SKM-1 treated with dmso at 0.1 percent for 144 hours (cell line): ENCODE results near the gene HMX3.

Source experiments
- DNase-seq: peaks from one replicate; lab custom pipeline; 2025; ENCODE audit not compliant: unreplicated experiment; lab: John Stamatoyannopoulos, UW

HMX3 gene

DNA sequence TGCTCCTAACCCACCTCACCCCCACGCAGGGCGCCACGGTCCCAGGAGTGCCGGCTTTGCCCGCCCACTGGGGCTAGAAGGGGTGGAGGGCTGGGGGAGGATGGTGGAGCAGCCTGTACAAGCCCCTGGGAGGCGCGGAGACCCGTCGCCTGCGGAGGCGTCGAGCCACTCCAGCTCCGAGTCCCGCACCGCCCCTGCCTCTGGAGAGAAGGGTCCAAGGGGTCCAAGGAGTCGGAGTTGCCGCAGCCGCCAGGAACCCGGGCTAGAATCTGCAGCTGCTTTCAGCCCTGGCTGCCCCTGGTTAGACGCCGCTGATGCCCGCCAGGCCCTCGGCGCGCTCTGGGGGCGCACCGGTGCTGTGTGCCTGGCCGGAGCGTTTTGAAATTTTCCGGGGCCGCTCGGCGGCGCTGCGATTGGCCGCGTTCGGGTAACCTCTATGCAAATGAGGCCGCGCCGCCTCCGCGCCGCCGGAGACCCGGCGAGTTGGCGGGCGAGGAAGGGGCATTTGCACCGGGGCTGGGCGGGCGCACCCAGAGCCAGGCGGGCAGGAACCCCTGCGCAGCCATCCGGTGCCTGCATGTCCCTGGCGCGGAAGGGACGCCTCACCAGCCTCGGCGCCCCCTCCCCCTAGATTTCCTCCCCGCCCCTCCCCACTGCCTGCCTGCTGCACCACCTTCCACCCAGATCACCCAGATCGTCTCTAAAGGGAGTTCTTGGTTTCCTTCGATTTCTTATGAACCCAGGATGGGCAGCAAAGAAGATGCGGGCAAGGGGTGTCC is 12.1 kb downstream of the HMX3 start, which contains the start of gene HMX2:
Gene HMX2 (plus strand): TSS at position 502 of the 779 bp plus-strand sequence. CDS start 243 bp downstream, at position 745.
- DNase-seq, result no peak

DNA sequence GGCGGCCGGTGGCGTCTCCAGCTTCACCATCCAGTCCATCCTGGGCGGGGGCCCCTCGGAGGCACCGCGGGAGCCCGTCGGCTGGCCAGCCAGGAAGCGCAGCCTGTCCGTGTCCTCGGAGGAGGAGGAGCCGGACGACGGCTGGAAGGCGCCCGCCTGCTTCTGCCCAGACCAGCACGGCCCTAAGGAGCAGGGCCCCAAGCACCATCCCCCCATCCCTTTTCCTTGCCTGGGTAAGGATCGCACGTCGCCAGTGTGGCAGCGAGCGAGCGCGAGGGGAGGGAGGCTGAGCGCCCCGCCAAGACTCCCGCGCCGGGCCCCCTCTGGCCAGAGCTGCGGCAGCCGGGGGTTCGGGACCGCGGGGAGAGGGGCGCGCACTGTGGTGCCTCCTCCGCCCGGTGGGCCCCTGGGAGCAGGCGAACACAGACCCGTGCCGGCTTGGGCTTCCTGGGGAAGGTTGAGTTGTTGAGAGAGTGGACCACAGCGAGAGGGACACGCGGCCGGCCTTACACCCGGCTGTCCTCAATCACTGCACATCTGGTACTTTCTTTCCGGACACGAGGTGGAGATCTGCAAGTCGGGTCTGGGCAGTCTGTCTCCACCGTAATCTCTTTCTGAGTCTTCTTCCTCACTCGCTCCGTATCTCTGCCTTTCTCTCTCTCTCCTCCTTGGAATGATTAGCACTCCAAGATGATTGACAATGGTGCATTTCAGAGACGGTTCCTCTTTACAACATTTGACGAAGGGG is 12.8 kb downstream of the HMX3 start:
- no peak for DNase-seq

DNA sequence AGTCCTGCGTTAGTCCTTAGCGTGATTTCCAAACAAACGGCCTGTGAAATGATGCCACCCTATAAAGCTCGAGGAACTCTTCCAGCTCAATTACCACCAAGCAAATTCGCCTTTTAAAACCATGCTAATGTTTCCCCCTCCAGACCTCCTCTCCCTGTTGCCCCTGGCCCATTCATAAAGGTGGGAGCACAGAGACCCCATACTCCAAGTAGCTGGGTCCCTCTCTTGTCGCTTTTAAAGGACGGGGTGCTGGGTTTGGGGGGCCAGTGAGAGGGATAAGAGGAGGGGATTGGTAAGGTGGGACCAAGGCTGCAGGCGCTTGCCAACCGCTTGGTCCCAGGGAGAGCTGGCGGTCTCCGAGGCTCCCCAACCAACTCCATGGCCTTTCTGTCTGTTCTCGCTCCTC is 13.4 kb downstream of the HMX3 start:
- DNase-seq, result no peak

DNA sequence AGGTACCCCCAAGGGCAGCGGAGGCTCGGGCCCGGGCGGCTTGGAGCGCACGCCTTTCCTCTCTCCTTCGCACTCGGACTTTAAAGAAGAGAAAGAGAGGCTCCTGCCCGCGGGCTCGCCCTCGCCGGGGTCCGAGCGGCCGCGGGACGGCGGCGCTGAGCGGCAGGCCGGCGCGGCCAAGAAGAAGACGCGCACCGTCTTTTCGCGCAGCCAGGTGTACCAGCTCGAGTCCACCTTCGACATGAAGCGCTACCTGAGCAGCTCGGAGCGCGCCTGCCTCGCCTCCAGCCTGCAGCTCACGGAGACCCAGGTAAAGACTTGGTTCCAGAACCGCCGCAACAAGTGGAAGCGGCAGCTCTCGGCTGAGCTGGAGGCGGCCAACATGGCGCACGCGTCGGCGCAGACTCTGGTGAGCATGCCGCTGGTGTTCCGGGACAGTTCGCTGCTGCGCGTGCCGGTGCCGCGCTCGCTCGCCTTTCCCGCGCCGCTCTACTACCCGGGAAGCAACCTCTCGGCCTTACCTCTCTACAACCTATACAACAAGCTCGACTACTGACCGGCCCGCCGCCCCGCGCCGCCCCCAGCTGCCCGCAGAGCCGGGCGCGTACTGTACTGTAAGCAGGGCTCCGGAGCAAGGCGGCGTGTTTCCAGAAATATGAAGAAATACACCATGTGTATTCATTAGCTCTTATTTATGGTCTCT is 13.9 kb downstream of the HMX3 start:
- DNase-seq, result no peak

DNA sequence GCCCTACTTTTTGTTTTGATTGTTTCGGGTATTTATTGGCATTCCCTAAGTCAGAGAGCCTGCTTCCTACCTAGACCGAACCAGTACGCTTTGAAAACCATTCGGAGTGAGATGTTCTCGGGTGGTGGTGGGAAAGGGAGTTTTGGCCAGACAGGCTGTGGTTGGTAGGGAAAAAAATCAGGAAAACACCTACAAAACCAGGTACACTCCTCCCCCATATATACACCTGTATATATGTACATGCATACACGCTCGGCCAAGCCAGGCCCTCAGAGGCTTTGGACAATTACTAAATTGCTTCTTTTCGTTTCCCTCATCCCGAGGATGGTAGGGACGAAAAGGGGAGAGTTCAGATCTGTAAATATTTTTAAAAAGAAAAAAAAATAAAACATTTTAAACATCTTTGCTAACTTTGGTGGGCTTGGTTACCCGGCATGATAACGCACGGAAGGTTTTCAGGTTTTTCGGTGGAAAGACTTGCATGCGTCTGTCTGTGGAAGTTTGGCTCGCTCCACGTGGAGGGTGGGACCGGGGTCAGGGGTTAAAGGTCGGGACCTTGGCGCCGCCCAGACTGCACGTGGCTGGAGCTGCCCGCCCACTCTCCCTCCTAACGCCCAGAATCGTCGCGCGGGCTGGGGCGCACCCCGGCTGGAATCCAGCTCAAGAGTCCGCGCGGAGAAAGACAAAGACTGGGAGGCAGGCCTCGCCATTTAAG is 14.7 kb downstream of the HMX3 start:
- DNase-seq, result no peak

DNA sequence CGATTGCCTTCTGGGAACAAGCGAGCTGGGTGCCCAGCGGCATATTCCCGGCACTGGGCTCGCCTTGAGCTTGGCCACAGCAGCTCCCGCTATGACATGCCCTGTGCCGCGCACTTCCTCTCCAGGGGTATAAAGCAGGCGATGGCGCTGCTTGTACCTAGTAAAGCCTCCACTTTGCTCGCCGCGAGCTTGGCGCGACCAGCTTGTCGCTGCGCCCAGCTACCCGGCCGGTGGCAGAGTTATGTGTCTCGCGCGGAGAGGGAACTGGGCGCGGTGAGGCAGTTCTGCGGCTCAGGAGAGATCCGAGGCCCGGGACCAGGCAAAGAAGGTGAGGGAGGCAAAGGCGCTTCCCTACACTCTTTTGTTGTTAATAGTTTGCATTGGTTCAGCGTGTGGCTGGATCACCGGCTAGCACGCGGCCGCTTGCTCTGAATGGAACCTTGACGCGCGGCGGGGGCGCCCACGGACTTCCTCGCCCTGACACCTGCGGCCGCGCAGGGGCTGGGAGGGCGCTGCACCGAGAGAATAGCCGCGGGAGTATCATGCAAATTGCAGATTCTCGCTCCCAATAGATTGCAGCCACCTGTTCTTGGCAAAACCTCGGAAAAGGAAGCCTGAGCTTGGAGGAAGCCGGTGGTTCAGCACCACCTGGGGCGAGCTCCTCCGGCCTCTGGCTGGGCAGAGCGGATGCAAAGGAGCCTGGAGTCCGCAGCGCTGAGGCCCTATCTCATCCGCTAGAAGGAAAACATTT is 15.4 kb downstream of the HMX3 start:
- DNase-seq, result no peak

DNA sequence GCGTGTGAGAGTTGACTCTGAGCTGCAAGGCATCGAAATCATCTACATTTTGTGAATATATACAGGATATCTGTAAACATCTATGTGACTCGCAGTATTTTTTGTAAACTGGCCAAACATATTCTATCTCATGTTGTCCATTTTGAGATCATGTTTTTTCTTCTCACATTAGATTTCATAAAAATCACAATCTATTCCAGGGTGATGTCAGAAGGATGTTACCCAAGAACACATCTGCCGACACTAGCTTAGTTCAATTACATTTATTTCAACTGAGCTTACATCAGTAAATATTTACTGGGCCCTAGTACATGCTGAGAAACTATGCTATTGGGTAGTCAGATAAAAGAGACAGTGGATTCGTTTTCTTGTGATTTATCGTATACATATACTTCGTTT is 16.0 kb downstream of the HMX3 start:
- no peak for DNase-seq

DNA sequence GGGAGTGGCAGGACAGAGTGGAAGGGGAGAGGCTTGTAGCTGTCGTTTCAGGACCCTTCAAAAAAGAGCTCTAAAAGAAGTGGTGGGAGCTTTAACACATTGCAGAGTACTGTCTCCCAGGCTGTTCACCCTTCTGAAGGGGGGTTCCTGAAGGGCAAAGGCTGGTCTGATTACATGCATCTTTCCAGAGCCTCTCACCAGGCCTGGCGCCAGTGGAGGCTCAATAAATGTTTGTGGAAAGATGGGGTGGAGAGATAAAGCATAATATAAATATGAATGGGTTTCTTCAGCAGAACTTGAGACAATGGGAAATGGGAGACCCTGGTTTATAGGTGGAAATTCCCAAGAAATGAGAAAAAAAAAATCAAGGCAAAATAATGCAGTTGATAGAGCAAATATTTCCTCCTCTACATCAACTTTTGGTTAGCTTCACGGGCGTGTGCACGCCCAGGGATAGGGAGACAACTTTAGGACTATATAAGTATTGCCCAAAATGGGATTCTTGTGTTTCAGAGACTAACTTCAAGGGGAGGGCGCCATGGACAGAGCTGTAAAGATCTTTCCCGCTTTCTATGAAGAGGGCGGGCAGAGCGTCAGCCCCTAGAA is 17.8 kb downstream of the HMX3 start:
- DNase-seq, result no peak

DNA sequence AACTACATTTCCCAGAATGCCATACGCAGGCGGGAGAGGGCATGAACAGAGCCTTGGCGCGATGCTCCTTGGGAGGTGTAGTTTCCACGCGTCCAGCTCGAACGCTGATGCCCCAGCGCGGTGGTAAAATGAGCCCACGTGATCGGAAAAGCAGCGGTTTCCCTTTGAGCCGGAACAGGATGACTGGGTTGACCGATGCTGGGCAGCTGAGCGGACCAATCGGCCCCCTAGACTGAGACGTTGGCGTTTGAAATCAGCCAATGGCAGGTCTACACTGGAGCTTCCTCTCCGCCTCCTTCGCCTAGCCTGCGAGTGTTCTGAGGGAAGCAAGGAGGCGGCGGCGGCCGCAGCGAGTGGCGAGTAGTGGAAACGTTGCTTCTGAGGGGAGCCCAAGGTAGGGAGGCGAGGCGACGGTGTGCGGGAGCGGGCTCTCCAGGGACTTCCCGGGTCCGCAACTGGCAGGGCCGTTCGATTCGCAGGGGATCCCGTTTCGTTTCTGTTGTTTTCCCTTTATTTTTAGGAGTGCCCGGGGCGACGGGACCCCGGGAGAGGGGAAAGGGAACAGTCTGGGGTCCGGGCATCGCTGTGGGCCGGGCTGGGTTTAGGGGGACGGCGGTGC is 18.4 kb downstream of the HMX3 start, which contains the start of gene BUB3:
Gene BUB3 (plus strand): TSS at position 311 of the 619 bp plus-strand sequence. CDS start 516 bp downstream, outside the sequence.
- peak; percentile 98 for DNase-seq

DNA sequence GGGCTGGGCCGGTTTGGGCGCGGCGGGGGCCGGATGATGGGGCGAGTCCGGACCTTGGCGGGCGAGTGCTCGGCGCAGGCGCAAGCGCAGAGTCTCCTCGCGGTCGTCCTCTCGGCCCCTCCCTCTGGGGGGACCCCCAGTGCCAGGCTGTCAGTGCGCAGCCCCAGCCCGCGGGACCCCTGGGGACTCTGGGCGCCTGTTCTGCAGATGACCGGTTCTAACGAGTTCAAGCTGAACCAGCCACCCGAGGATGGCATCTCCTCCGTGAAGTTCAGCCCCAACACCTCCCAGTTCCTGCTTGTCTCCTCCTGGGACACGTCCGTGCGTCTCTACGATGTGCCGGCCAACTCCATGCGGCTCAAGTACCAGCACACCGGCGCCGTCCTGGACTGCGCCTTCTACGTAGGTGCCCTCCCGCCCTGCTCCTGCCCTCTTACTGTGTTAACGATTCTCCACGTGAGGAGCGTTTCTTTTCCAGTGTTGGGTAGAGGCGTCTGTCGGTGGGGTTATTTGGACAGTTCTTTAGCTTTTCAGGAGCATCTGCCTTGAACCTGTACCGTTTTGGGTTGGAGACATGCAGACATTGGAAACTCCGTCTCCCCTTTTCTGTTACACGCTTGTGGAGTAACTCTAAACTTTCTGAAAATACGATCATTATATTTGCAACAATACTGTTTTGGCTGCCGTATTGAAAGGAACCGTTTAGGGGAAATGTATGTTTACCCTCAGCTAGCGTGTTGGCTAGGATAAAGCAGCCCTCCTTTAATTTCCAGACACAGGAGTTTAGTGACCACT is 19.1 kb downstream of the HMX3 start:
- peak; percentile 23 for DNase-seq

DNA sequence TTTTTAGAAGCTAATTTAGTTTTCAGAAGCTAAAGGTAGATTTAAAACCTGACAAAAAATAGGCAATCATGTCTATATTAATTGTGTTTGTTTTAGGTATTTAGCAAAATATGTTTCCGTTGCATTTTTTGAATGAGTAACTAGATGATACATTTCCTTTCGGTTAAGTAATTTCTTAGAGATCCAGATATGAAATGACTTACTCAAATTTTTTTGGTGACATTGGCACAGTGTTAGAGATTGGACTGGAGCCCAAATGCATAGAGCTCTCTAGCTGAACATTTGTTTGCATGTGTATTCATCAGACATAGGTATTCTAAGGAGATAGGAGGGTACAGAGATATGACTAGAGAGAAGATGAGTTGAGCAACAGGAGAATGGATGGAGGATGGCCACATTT is 20.3 kb downstream of the HMX3 start:
- no peak for DNase-seq

DNA sequence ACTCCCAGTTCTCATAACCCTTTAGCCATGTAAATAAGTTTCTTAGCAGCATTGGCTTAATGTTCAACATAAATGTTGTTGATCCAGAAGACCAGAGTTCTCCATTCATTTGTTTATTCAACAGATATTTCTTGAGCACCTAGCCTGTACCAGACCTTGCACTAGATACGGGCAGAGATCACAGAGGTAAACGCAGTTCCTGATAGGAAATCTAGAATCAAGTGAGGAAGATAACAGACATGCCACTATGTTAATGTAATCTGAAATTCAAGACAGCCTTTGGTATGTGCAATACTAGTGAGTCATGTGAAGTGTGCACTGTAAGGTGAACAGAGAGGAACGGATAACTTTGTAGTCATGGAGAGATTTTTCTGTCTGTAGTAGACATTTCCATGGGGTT is 21.4 kb downstream of the HMX3 start:
- DNase-seq, result no peak

DNA sequence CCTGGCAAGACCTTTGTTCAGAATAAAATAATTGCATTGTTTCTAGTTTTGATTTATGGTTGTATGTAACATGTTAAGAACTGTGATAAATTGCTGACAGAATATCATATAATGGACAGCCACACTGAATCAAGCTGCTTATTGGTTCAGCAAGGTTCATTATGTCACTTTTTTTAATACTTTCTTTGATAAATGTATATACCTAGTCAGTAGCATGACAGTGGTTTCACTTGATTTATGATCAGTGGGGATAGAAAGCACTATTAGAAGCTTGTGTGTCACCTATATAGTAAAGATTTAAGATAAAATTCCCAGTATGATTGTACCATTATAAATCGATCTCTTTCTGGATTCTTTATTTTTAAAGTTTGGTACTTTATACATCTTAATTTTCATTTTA is 22.9 kb downstream of the HMX3 start:
- DNase-seq, result no peak

DNA sequence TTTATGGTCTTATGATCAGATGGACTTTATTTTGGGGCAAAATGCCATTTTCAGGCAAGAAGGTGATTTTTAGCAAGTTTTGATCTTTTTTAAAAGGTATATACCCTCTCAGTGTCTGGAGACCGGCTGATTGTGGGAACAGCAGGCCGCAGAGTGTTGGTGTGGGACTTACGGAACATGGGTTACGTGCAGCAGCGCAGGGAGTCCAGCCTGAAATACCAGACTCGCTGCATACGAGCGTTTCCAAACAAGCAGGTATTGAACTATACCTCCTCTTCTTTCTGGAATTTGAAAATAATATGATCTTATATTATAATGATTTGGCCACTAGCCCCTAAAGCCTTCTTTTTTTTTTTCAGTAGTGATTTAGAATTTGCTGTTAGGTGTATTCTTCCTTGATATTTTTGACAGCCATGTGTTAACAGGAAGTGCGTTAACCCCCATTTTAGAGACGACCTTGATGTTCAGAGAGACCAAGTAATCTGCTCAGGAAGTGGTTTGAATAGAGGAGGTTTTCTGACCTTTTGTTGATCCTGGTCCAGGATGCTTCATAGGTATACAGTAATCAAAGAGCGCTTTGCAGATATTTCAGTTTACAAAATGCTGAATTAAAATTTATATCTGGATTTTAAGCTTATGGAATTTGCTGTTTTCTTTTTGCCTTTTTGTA is 24.7 kb downstream of the HMX3 start:
- DNase-seq, result no peak

DNA sequence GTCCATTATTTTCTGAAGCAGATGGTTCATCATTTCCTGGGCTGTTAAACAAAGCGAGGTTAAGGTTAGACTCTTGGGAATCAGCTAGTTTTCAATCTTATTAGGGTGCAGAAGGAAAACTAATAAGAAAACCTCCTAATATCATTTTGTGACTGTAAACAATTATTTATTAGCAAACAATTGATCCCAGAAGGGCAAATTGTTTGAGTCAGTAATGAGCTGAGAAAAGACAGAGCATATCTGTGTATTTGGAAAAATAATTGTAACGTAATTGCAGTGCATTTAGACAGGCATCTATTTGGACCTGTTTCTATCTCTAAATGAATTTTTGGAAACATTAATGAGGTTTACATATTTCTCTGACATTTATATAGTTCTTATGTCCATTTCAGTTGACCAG is 28.5 kb downstream of the HMX3 start:
- DNase-seq, result no peak

DNA sequence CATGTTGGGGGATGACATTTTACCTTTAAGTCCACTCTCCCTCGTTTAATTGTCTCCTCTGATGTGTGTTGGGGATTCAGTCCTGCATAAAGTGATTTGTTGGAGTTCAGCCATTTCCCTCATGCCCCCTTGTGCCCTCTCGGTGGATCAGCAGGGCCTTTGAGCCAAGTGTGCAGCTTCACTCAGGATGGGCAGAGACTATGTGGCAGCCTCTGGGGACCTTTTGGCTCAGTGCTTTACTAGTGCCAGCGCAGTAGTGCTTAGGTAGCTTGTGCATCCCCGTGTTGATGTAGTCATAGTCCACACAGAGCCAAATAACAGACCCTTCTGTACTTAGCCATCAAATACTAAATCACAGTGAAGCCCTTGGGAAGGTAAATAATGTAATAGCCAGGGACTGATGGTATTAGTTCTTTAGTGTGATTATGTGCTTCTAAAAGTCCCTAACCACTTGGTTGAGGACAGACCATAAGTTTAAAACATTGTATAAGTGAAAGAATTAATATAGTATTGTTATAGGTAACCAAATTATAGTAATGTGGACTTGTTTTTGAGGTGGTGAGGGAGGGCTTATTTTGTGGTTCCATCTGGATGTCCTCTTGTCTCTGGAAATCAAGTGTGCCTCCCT is 29.8 kb downstream of the HMX3 start:
- no peak for DNase-seq

DNA sequence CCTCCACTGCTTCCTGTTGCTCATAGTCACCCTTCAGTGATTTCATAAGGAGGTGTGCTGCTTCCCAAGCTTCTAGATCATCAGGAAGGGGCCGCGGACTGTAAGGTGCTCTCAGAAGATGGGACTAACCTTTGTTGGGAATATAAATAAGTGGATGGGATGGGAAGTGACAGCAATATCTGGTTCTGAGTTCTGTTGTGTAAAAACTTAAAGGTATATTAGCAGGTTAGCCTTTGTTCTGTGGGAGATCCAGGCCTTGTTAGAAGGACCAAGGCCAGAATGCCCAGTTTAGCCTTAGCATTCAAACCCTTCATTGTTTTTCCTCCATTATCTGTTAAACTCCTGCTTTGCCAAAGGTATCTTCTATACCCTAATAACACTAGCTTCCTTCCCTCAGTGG is 30.8 kb downstream of the HMX3 start:
- no peak for DNase-seq

DNA sequence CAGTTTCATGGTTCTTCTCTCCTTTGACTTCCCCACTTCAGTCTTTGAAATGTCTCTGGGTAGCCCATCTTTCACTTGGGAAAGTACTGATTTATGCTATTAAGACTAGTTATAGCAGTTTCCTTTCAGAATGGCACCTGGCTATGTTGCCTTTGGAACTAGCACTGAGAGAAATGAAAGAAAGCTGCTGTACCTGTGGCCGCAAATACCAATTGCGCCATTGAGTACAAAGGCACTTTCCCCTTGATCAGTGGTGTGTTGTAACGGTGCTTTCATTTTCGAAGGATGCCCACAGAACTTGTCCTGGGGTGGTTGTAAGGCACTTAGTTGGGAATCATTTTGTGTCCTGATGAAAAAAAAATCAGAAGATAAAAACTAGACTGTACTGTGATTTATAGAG is 35.2 kb downstream of the HMX3 start:
- DNase-seq, result no peak
